OCI-LY1 (cell line): Measurements from ENCODE around the gene ERCC5.

ENCODE experiments used
- EZH2 ChIP-seq: fragments of 200-600 bp; sonication (generic), shearing (Covaris generic); IDR thresholded peaks from 2 replicates; pipeline ENCODE4 v1.8.0; 2017; ENCODE audit warnings: borderline replicate concordance, mixed run types, mild to moderate bottlenecking, antibody characterized with exemption, low read length, moderate library complexity, mixed read lengths
- TF ChIP-seq, protein P1 (sequence below): fragments of 200-600 bp; sonication (generic), shearing (Covaris generic); IDR thresholded peaks from 2 replicates; pipeline ENCODE4 v1.5.1; 2017; ENCODE audit warnings: mild to moderate bottlenecking, antibody characterized with exemption, low read length, moderate library complexity, mixed read lengths

DNA sequence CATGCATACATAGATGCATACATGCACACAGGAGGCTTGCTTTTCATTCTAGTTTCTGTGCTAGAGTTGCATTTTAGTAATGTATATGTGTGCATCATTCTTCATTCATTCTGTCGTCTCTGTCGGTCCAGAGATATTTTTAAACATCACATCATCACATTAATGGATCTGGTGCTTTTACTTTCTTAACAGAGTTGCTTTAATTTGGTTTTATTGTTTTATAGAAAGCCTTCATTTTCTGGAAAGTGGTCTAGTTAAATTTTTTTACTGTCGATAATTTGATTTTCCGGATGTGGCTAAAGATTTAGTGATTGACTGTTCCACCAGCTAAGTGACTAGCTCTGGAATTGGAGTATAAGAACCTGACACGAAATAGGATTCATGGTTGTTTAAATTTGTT, 30.0 kb upstream of the ERCC5 start:
- TF ChIP-seq, protein P1, sequence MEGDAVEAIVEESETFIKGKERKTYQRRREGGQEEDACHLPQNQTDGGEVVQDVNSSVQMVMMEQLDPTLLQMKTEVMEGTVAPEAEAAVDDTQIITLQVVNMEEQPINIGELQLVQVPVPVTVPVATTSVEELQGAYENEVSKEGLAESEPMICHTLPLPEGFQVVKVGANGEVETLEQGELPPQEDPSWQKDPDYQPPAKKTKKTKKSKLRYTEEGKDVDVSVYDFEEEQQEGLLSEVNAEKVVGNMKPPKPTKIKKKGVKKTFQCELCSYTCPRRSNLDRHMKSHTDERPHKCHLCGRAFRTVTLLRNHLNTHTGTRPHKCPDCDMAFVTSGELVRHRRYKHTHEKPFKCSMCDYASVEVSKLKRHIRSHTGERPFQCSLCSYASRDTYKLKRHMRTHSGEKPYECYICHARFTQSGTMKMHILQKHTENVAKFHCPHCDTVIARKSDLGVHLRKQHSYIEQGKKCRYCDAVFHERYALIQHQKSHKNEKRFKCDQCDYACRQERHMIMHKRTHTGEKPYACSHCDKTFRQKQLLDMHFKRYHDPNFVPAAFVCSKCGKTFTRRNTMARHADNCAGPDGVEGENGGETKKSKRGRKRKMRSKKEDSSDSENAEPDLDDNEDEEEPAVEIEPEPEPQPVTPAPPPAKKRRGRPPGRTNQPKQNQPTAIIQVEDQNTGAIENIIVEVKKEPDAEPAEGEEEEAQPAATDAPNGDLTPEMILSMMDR: no peak
- TF ChIP-seq EZH2: no peak
